Neuronal stem cell (in vitro differentiated cells): ENCODE data around the gene FARS2.
A peak's percentile ranks its signal among the peaks of the same experiment; 100 is the strongest.

Source experiments
- DNase-seq: peaks from one replicate; pipeline ENCODE4 v3.0.0-alpha.2; 2013; ENCODE audit warnings: low spot score
- H2AFZ ChIP-seq: one replicate; pipeline ENCODE4 v1.6.1; 2013; ENCODE audit warnings: mild to moderate bottlenecking, low read length, inconsistent platforms
- H2AK5ac ChIP-seq: 2 replicates; pipeline ENCODE4 v1.6.1; 2013; ENCODE audit warnings: low read depth, mild to moderate bottlenecking, inconsistent platforms, low read length, moderate library complexity, mixed read lengths
- H2BK120ac ChIP-seq: 2 replicates; pipeline ENCODE4 v1.6.1; 2013; ENCODE audit warnings: low read depth, mild to moderate bottlenecking, inconsistent platforms, low read length, moderate library complexity, mixed read lengths
- H2BK12ac ChIP-seq: one replicate; pipeline ENCODE4 v1.6.1; 2013; ENCODE audit warnings: low read length, inconsistent platforms
- H2BK15ac ChIP-seq: 2 replicates; pipeline ENCODE4 v1.6.1; 2013; ENCODE audit warnings: mild to moderate bottlenecking, low read length, inconsistent platforms, mixed read lengths
- H2BK5ac ChIP-seq: one replicate; pipeline ENCODE4 v1.6.1; 2013; ENCODE audit warnings: inconsistent platforms, mild to moderate bottlenecking, low read length, moderate library complexity
- H3K14ac ChIP-seq: one replicate; pipeline ENCODE4 v1.6.1; 2013; ENCODE audit warnings: low read length, inconsistent platforms
- H3K18ac ChIP-seq: 2 replicates; pipeline ENCODE4 v1.6.1; 2013; ENCODE audit warnings: low read length, inconsistent platforms
- H3K23ac ChIP-seq: 2 replicates; pipeline ENCODE4 v1.6.1; 2013; ENCODE audit warnings: low read depth, mild to moderate bottlenecking, mixed read lengths, low read length, inconsistent platforms; ENCODE audit not compliant: poor library complexity
- H3K27ac ChIP-seq: replicated peaks from 3 replicates; pipeline ENCODE4 v1.5.1; 2013; ENCODE audit warnings: low read length, inconsistent platforms
- H3K27me3 ChIP-seq, 3 experiments: 2 replicates each; pipeline ENCODE4 v1.6.1; 2013; ENCODE audit warnings: low read length in 3 of 3, mild to moderate bottlenecking in 2 of 3, inconsistent platforms in 1 of 3, low read depth in 1 of 3, mixed read lengths in 1 of 3, moderate library complexity in 1 of 3; ENCODE audit not compliant: control insufficient read depth in 3 of 3, insufficient read depth in 3 of 3
- H3K36me3 ChIP-seq, 2 donors: replicated peaks in 1 of 2; 2 replicates each; pipeline ENCODE4 v1.6.1; 2013; ENCODE audit warnings: low read length in 2 of 2; ENCODE audit not compliant: control insufficient read depth in 2 of 2, insufficient read depth in 2 of 2
- H3K4ac ChIP-seq: 2 replicates; pipeline ENCODE4 v1.6.1; 2013; ENCODE audit warnings: inconsistent platforms, mild to moderate bottlenecking, low read length, moderate library complexity
- H3K4me1 ChIP-seq, 2 donors: 1 replicate in 1 of 2; 2 replicates in 1 of 2; pipeline ENCODE4 v1.6.1; 2013; ENCODE audit warnings: low read length in 2 of 2, low read depth in 1 of 2; ENCODE audit not compliant: control insufficient read depth in 2 of 2, insufficient read depth in 1 of 2
- H3K4me2 ChIP-seq: one replicate; pipeline ENCODE4 v1.6.1; 2013; ENCODE audit warnings: mild to moderate bottlenecking, low read length, inconsistent platforms; ENCODE audit not compliant: insufficient read depth, poor library complexity, severe bottlenecking
- H3K4me3 ChIP-seq, 2 donors: 2 replicates each; pipeline ENCODE4 v1.5.1; 2013; ENCODE audit warnings: low read length in 2 of 2, mild to moderate bottlenecking in 2 of 2, inconsistent platforms in 1 of 2, moderate library complexity in 1 of 2
- H3K79me1 ChIP-seq: one replicate; pipeline ENCODE4 v1.6.1; 2013; ENCODE audit warnings: low read depth, mild to moderate bottlenecking, inconsistent platforms, low read length, moderate library complexity
- H3K9ac ChIP-seq: one replicate; pipeline ENCODE4 v1.6.1; 2013; ENCODE audit warnings: mild to moderate bottlenecking, low read depth, low read length, inconsistent platforms; ENCODE audit not compliant: poor library complexity
- H3K9me3 ChIP-seq, 2 donors: replicated peaks in 1 of 2; 2 replicates each; pipeline versions ENCODE3 to v1.6.1; 2013; ENCODE audit warnings: low read length in 2 of 2, mild to moderate bottlenecking in 2 of 2, inconsistent platforms in 1 of 2, low read depth in 1 of 2, mixed read lengths in 1 of 2, moderate library complexity in 1 of 2; ENCODE audit not compliant: control insufficient read depth in 2 of 2, insufficient read depth in 1 of 2
- H4K8ac ChIP-seq: one replicate; pipeline ENCODE4 v1.6.1; 2013; ENCODE audit warnings: low read depth, mild to moderate bottlenecking, inconsistent platforms, low read length, moderate library complexity
- H4K91ac ChIP-seq: one replicate; pipeline ENCODE4 v1.6.1; 2013; ENCODE audit warnings: low read length, low read depth, mild to moderate bottlenecking, inconsistent platforms; ENCODE audit not compliant: poor library complexity
- WGBS, 2 donors: extraction: QIAGEN DNeasy Blood & Tissue Kit; methylation state at CpG; one replicate each; pipeline ENCODE4 v1.1.7; 2013; ENCODE audit warnings: missing lambda C conversion rate in 2 of 2, mixed read lengths in 1 of 2; ENCODE audit not compliant: insufficient read length in 2 of 2, insufficient replicate concordance in 1 of 2; ENCODE audit errors: extremely low coverage in 2 of 2; 5-methylcytosine and 5-hydroxymethylcytosine counted together

The FARS2 gene

DNA sequence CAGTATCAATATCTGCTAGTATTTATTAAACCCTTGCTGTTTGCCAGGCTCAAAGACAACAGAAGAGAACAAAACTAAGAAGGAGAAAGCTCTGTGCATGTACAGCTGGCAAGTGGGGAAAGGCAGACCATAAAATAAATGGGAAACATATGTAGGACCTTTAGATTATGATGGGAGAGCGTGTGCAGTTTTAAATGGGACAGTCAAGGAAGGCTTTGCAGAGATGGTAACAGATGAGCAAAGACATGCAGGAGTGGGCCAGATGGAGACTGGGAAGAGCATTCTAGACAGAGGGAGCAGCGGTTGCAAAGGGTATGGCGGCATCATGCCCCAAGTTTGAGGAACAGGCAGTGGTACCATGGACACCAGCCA is 485.4 kb downstream of the FARS2 start:
- WGBS, 2 donors: no CpG with 5 or more reads among the region's 3 CpGs
- Histone ChIP-seq H3K4me2 (no peak overlapping the region), H3K27ac (no peak overlapping the region), H3K9me3 (no peaks in the 10 kb centered on the region), H2BK120ac (no peak overlapping the region), H3K27me3 (no peaks in the 10 kb centered on the region), H2BK5ac (no peak overlapping the region), H4K8ac (no peak overlapping the region), H3K4me1 (peaks cover 4 to 6% of the 10 kb centered on the region in 2 donors), H4K91ac (no peak overlapping the region), H3K4ac (no peak overlapping the region), H3K4me3 (no peak overlapping the region), H3K18ac (peak overlapping the region; percentile 6), H3K79me1 (no peaks in the 10 kb centered on the region), H2AFZ (no peak overlapping the region), H3K36me3 (no peaks in the 10 kb centered on the region), H3K14ac (no peak overlapping the region), H3K23ac (no peak overlapping the region), H2BK15ac (peak overlapping the region; percentile 40), H3K9ac (no peak overlapping the region), H2AK5ac (no peak overlapping the region), H2BK12ac (no peak overlapping the region)
- no peak for DNase-seq

DNA sequence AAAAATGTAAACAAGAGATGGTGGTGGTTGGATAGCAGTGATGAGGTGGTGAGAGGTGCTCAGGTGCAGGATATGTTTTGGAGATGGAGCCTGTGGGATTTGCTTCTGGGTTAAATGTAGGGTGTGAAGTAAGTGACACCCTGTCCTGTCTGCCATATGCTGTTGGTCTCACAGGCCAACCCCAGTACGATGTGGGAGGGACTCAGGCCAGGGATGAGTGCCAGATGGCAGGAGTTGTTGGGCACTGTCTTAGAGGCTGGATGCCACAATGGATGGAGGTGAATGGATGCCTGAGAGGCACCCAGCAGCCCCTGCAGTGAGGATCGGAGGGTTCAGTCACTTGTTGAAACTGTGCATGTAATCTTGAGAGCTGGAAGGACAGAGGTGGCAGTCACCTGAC is 486.1 kb downstream of the FARS2 start:
- Histone ChIP-seq H3K4me3 (no peak overlapping the region), H3K36me3 (no peaks in the 10 kb centered on the region), H3K79me1 (no peaks in the 10 kb centered on the region), H3K9ac (no peak overlapping the region), H4K8ac (no peak overlapping the region), H3K18ac (peak overlapping the region; percentile 0), H3K27me3 (no peaks in the 10 kb centered on the region), H3K4me1 (peaks cover 9 to 10% of the 10 kb centered on the region in 2 donors), H3K27ac (no peak overlapping the region), H2BK15ac (no peak overlapping the region), H3K23ac (no peak overlapping the region), H3K9me3 (no peaks in the 10 kb centered on the region), H2BK5ac (no peak overlapping the region), H2BK120ac (no peak overlapping the region), H3K4me2 (no peak overlapping the region), H4K91ac (no peak overlapping the region), H2BK12ac (no peak overlapping the region), H3K14ac (no peak overlapping the region), H2AFZ (no peak overlapping the region), H3K4ac (no peak overlapping the region), H2AK5ac (no peak overlapping the region)
- no peak for DNase-seq
- WGBS, 2 donors: no CpG with 5 or more reads among the region's 2 CpGs

- H3K27me3 ChIP-seq: no peaks in the 10 kb centered on the region
- H2BK5ac ChIP-seq: no peak overlapping the region
Observed at GRCh38 chr6:5749016-5749650, 487.8 kb downstream of the FARS2 start.

DNA sequence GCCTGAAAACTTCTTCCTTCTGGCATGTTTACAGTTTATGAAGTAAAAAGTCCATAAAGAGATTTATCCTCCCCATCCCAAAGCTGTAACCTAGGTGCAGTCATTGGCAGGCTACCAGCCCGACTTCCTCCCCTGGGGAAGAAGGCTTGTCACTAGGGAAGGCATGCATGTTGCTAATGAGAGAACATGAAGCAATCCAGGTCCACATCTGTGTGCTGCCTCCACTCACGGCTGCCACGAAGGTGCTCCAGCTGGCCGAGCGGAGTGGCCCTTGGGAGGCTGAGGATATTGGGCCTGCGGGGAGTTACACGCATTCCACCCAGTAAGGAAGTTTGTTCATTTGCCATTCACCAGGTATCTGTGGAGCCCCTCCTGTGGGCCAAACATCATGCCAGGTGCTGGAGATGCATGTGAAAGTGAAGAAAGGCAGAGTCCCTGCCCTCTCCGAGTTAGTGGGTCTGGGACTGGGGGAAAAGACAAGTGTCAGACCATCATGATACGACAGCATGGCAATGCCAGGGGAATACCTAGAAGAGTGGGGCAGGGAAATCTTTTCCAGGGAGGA is 488.4 kb downstream of the FARS2 start:
- Histone ChIP-seq H3K4me1 (peaks cover 12% of the 10 kb centered on the region in 2 donors), H2BK12ac (no peak overlapping the region)

More at GRCh38 chr6:5749016-5749650, 487.8 kb downstream of the FARS2 start:
- no peak overlapping the region for H2AFZ ChIP-seq
- H3K4ac ChIP-seq: no peak overlapping the region
- H3K23ac ChIP-seq: no peak overlapping the region
- no peak overlapping the region for H2BK120ac ChIP-seq
- no peak overlapping the region for H2BK12ac ChIP-seq
- no peaks in the 10 kb centered on the region for H3K79me1 ChIP-seq
- no peak for DNase-seq
- H3K9me3 ChIP-seq: peaks cover 2 to 9% of the 10 kb centered on the region in 2 donors
- H4K91ac ChIP-seq: no peak overlapping the region
- H2BK15ac ChIP-seq: peak overlapping the region; percentile 7
- H3K36me3 ChIP-seq: no peaks in the 10 kb centered on the region
- WGBS, 2 donors: no CpG with 5 or more reads among the region's 6 CpGs
- H3K18ac ChIP-seq: peak overlapping the region; percentile 41
- H2AK5ac ChIP-seq: peak overlapping the region; percentile 43
- H3K4me1 ChIP-seq: peaks cover 12% of the 10 kb centered on the region in 2 donors
- no peak overlapping the region for H3K9ac ChIP-seq
- H3K4me2 ChIP-seq: no peak overlapping the region
- H4K8ac ChIP-seq: no peak overlapping the region
- no peak overlapping the region for H3K27ac ChIP-seq
- no peak overlapping the region for H3K4me3 ChIP-seq
- H3K14ac ChIP-seq: no peak overlapping the region

More for the DNA sequence above, 488.4 kb downstream of the FARS2 start:
- H2AFZ ChIP-seq: no peak overlapping the region
- no peak overlapping the region for H3K14ac ChIP-seq
- no peak overlapping the region for H2BK5ac ChIP-seq
- no peak overlapping the region for H3K4ac ChIP-seq
- WGBS, 2 donors: no CpG with 5 or more reads among the region's 9 CpGs
- no peak for DNase-seq
- no peak overlapping the region for H2BK15ac ChIP-seq
- no peak overlapping the region for H3K27ac ChIP-seq
- peak overlapping the region; percentile 2 for H3K18ac ChIP-seq
- no peaks in the 10 kb centered on the region for H3K36me3 ChIP-seq
- no peak overlapping the region for H3K4me2 ChIP-seq
- H3K9me3 ChIP-seq: peaks cover 3 to 15% of the 10 kb centered on the region in 2 donors
- H4K91ac ChIP-seq: no peak overlapping the region
- H3K23ac ChIP-seq: no peak overlapping the region
- no peak overlapping the region for H2BK120ac ChIP-seq
- H2AK5ac ChIP-seq: no peak overlapping the region
- H4K8ac ChIP-seq: no peak overlapping the region
- no peak overlapping the region for H3K9ac ChIP-seq
- H3K27me3 ChIP-seq: no peaks in the 10 kb centered on the region
- H3K4me3 ChIP-seq: no peak overlapping the region
- H3K79me1 ChIP-seq: no peaks in the 10 kb centered on the region
